PFSK-1 (cell line): Measurements from ENCODE around the gene LST1.

Source experiments
- POLR2AphosphoS5 ChIP-seq: IDR thresholded peaks from 2 replicates; pipeline ENCODE4 v1.6.1; 2012; ENCODE audit warnings: low read depth, mild to moderate bottlenecking, control low read depth, low read length, moderate library complexity
- TAF1 ChIP-seq: IDR thresholded peaks from 2 replicates; pipeline ENCODE4 v1.6.1; 2012; ENCODE audit warnings: low read length, control low read depth, borderline replicate concordance; ENCODE audit not compliant: insufficient read depth

GRCh38 chr6:31579119-31579505 lies 7.0 kb upstream of the LST1 start:
- TF ChIP-seq POLR2AphosphoS5 (no peak), TAF1 (no peak)
